HuH-7.5 (cell line): ENCODE results near the gene IFFO2.

Source experiments
- DNase-seq: peaks from one replicate; pipeline ENCODE4 v3.0.0; 2011; ENCODE audit warnings: low spot score

The IFFO2 gene

GRCh38 chr1:18936814-18937481, 19.5 kb downstream of the IFFO2 start:
- no peak for DNase-seq

GRCh38 chr1:18936471-18936813, 20.0 kb downstream of the IFFO2 start:
- no peak for DNase-seq

GRCh38 chr1:18934205-18935000, 22.1 kb downstream of the IFFO2 start:
- no peak for DNase-seq

- DNase-seq, result no peak
Measured at GRCh38 chr1:18932879-18933278, 23.6 kb downstream of the IFFO2 start.

GRCh38 chr1:18932387-18932786, 24.1 kb downstream of the IFFO2 start:
- no peak for DNase-seq

GRCh38 chr1:18931730-18932129, 24.7 kb downstream of the IFFO2 start:
- no peak for DNase-seq

GRCh38 chr1:18929686-18930085, 26.8 kb downstream of the IFFO2 start:
- no peak for DNase-seq

GRCh38 chr1:18928985-18929384, 27.5 kb downstream of the IFFO2 start:
- DNase-seq, result no peak

- DNase-seq, result no peak
Measured at GRCh38 chr1:18928406-18928805, 28.1 kb downstream of the IFFO2 start.

GRCh38 chr1:18927654-18928272, 28.7 kb downstream of the IFFO2 start:
- no peak for DNase-seq

- DNase-seq, result no peak
Measured at GRCh38 chr1:18927082-18927653, 29.3 kb downstream of the IFFO2 start.

GRCh38 chr1:18926315-18927081, 30.0 kb downstream of the IFFO2 start:
- no peak for DNase-seq

GRCh38 chr1:18925279-18925678, 31.2 kb downstream of the IFFO2 start:
- no peak for DNase-seq

- DNase-seq, result no peak
Measured at GRCh38 chr1:18924221-18924691, 32.2 kb downstream of the IFFO2 start.

GRCh38 chr1:18923756-18924211, 32.7 kb downstream of the IFFO2 start:
- DNase-seq, result no peak

- no peak for DNase-seq
Measured at GRCh38 chr1:18922848-18923755, 33.4 kb downstream of the IFFO2 start.

- DNase-seq, result peak; percentile 74
Measured at GRCh38 chr1:18922319-18922726, 34.2 kb downstream of the IFFO2 start.

- DNase-seq, result no peak
Measured at GRCh38 chr1:18921516-18922251, 34.8 kb downstream of the IFFO2 start.

- DNase-seq, result no peak
Measured at GRCh38 chr1:18920931-18921330, 35.5 kb downstream of the IFFO2 start.

GRCh38 chr1:18919956-18920355, 36.5 kb downstream of the IFFO2 start:
- no peak for DNase-seq
